Calu3 (cell line): Measurements from ENCODE around the gene XAGE1A. TPM values are rescaled to one million over a fixed set of nuclear protein-coding genes. Genes with fewer than 3 reads are reported as not detected.
"Not testable (repeated sequence)": the region's sequence is repeated elsewhere in the genome, so short reads cannot be mapped to it uniquely, and the experiment has no call there.

Source experiments
- BruUV-seq: library from RNA; stranded (reverse); fragments of 400-500 nt; replicated peaks from 2 replicates; lab custom pipeline; 2021; lab: Mats Ljungman, UMichigan
- CTCF ChIA-PET: fragments of 300-600 bp; sonication (Branson Sonifier 250); formaldehyde crosslinking; loops from one replicate; lab custom pipeline; 2022; ENCODE audit warnings: antibody characterized with exemption; lab: Charles Lee
- DNase-seq: peaks from one replicate; pipeline ENCODE4 v3.0.0; 2022
- H3K27ac Mint-ChIP-seq: one replicate; pipeline ENCODE4 v1.8.0; 2022; ENCODE audit warnings: mixed read lengths; ENCODE audit not compliant: unreplicated experiment
- H3K27me3 Mint-ChIP-seq: one replicate; pipeline ENCODE4 v1.8.0; 2022; ENCODE audit warnings: mixed read lengths; ENCODE audit not compliant: unreplicated experiment
- H3K36me3 Mint-ChIP-seq: one replicate; pipeline ENCODE4 v1.8.0; 2022; ENCODE audit warnings: mild to moderate bottlenecking, moderate library complexity, mixed read lengths; ENCODE audit not compliant: insufficient read depth, unreplicated experiment
- H3K4me1 Mint-ChIP-seq: one replicate; pipeline ENCODE4 v1.8.0; 2022; ENCODE audit warnings: mild to moderate bottlenecking, low read depth, mixed read lengths; ENCODE audit not compliant: unreplicated experiment
- H3K4me3 Mint-ChIP-seq: one replicate; pipeline ENCODE4 v1.8.0; 2022; ENCODE audit warnings: mild to moderate bottlenecking, low read depth, moderate library complexity, mixed read lengths; ENCODE audit not compliant: unreplicated experiment
- H3K9me3 Mint-ChIP-seq: one replicate; pipeline ENCODE4 v1.8.0; 2022; ENCODE audit warnings: low read depth, mixed read lengths; ENCODE audit not compliant: unreplicated experiment
- intact Hi-C: fragments of 100-400 bp; cut with micrococcal nuclease; formaldehyde crosslinking; loops from one replicate; pipeline ENCODE4 v1.10.0; 2022; ENCODE audit not compliant: unreplicated experiment
- total RNA-seq: library from RNA; stranded (reverse); gene quantifications from 2 replicates; pipeline ENCODE4 v1.2.3, GENCODE V29; 2022
- TF ChIP-seq, protein P1 (sequence below): fragments of 200-600 bp; IDR thresholded peaks from one replicate; pipeline ENCODE4 v1.8.0; 2022; ENCODE audit warnings: antibody characterized with exemption; ENCODE audit not compliant: unreplicated experiment

XAGE1A gene
- total RNA-seq, 1 experiment from 2014 or later: not detected

DNA sequence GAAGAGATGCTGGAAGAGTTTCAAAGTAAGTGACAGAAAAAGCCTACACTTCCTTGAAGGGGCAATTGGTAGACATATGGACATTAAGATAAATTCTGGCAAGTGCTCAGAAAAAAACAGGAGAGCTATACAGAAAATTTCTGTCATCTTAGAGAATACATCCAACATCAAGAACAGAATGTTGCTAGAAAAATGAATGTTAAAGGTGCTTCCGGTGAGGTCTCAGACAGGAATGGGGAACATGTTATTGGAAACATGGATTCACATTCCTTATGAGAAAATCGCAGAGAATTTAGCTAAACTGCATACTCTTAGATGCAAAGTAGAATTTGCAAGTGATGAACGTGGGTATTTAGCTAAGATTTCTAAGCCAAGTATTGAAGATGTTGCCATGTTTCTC, 11.7 kb downstream of the XAGE1A start:
- Mint-ChIP-seq H3K36me3 (no peaks in the 10 kb centered on the region), H3K4me3 (no peak overlapping the region), H3K27me3 (peaks cover 22% of the 10 kb centered on the region), H3K4me1 (no peaks in the 10 kb centered on the region), H3K27ac (no peak overlapping the region), H3K9me3 (no peaks in the 10 kb centered on the region)
- intact Hi-C loops: no loop called here
- TF ChIP-seq, protein P1, sequence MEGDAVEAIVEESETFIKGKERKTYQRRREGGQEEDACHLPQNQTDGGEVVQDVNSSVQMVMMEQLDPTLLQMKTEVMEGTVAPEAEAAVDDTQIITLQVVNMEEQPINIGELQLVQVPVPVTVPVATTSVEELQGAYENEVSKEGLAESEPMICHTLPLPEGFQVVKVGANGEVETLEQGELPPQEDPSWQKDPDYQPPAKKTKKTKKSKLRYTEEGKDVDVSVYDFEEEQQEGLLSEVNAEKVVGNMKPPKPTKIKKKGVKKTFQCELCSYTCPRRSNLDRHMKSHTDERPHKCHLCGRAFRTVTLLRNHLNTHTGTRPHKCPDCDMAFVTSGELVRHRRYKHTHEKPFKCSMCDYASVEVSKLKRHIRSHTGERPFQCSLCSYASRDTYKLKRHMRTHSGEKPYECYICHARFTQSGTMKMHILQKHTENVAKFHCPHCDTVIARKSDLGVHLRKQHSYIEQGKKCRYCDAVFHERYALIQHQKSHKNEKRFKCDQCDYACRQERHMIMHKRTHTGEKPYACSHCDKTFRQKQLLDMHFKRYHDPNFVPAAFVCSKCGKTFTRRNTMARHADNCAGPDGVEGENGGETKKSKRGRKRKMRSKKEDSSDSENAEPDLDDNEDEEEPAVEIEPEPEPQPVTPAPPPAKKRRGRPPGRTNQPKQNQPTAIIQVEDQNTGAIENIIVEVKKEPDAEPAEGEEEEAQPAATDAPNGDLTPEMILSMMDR: no peak
- CTCF ChIA-PET: no interaction called here
- no TSS peak for BruUV-seq
- DNase-seq: no peak

DNA sequence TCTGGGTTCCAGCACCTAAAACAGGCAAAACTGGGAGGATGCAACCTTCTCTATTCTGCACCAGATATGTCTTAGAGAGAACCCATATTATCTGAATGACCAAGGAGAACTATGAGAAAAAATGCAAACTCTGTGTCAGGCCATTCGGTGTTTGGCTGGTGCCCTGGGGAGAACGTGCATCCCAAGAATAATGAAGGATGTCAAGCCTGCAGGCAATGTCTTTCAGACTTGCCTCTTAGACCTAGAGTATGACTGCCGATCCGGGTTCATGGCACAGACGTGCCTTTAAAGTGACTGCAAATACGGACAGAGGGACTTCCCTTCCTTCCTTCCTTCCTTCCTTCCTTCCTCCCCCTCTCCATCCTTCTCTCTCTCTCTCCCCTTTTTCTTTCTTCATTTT, 14.3 kb downstream of the XAGE1A start:
- no peaks in the 10 kb centered on the region for H3K36me3 Mint-ChIP-seq
- H3K27ac Mint-ChIP-seq: no peak overlapping the region
- H3K4me1 Mint-ChIP-seq: no peaks in the 10 kb centered on the region
- CTCF ChIA-PET: no interaction called here
- TF ChIP-seq, protein P1: no peak
- H3K9me3 Mint-ChIP-seq: no peaks in the 10 kb centered on the region
- peaks cover 22% of the 10 kb centered on the region for H3K27me3 Mint-ChIP-seq
- BruUV-seq: no TSS peak
- DNase-seq: no peak
- H3K4me3 Mint-ChIP-seq: no peak overlapping the region
- intact Hi-C loops: no loop called here

DNA sequence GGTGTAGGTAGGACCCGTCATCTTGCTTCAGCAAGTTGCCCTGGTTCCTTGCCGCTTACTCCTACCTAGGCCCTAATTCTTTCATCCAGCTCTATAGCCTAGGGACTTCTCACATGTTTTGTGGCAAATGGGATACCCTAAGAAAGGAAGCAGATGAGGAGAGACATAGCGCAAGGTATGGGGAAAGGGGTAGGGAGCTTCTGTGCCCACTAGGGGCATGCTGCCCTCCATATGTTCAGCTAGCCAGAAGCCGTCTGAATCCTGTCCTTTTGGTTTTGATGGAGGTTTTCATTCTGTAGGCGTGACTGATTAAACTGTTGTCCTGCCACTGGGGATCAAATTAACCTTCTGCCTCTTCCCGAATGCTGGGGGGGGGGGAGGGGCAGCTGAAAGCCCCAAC, 15.5 kb downstream of the XAGE1A start:
- H3K4me3 Mint-ChIP-seq, CTCF ChIA-PET, H3K27ac Mint-ChIP-seq, H3K36me3 Mint-ChIP-seq, H3K9me3 Mint-ChIP-seq, H3K4me1 Mint-ChIP-seq, intact Hi-C loops, DNase-seq, BruUV-seq: not testable (repeated sequence)
- peaks cover 22% of the 10 kb centered on the region for H3K27me3 Mint-ChIP-seq

DNA sequence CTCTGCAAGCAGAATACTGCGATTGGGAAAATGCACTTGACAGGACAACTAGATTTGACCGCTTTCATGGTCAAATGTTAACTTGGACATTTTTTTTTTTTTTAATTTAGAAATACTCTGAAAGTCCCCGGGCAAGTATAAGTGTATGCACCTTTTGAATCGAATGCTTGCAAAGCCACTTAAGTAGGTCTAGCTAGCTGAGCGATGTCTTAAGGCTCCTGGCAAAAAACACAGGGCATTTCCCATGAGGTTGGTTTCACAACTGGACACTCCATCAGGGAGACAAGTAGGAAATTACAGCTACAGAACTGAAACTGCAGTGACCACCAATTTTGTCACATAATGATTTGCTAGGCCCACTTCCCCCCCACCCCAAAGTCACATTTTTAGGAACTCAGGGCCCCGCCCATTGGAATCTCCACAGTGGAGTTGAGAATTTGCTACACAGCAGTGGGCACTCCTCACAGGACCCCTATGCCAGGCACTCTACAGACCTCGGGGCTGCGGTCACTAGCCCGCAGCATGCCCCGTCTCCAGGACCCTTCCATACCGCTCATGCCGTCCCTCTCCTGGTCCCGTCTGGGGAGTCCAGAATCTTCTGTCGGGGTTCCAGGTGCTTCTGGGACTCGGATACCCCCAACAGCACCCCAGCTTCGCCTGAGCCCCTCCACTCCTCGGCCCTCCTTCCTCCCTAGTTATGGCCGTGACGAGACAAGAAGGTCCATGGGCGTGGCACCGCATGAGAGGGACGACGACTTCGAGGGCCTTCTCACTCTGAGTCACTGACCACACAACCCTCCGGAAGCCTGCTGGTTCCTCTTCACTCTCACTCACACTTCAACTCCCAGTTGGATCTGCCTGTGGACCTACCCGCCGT, 20.7 kb downstream of the XAGE1A start:
- H3K27me3 Mint-ChIP-seq, BruUV-seq, DNase-seq, H3K9me3 Mint-ChIP-seq, H3K27ac Mint-ChIP-seq, H3K4me3 Mint-ChIP-seq, intact Hi-C loops, H3K4me1 Mint-ChIP-seq, CTCF ChIA-PET, H3K36me3 Mint-ChIP-seq: not testable (repeated sequence)

DNA sequence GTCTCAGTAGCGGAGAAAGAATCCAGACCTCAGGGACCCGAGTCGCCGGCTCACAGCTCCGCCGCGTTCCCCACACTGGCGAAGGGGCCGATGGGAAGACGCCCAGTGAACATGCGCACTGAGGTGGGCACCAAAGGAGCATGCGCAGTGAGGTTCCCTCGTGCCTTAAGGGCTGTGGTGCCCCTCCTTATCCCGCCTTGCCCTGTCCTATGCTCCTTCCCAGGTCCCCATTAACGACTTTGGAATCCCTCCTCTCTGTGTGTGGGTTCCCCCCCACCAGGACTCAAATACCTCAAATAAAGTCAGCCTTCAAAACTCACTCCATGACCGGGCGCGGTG, 21.3 kb downstream of the XAGE1A start, which contains the start of gene XAGE1B:
Gene XAGE1B, minus strand, starts transcription at position 77 of the 339 bp plus-strand sequence. CDS start 1,536 bp downstream, outside the sequence.
- H3K4me1 Mint-ChIP-seq, H3K36me3 Mint-ChIP-seq, intact Hi-C loops, DNase-seq, H3K9me3 Mint-ChIP-seq, H3K27me3 Mint-ChIP-seq, CTCF ChIA-PET, H3K4me3 Mint-ChIP-seq, BruUV-seq, H3K27ac Mint-ChIP-seq: not testable (repeated sequence)

DNA sequence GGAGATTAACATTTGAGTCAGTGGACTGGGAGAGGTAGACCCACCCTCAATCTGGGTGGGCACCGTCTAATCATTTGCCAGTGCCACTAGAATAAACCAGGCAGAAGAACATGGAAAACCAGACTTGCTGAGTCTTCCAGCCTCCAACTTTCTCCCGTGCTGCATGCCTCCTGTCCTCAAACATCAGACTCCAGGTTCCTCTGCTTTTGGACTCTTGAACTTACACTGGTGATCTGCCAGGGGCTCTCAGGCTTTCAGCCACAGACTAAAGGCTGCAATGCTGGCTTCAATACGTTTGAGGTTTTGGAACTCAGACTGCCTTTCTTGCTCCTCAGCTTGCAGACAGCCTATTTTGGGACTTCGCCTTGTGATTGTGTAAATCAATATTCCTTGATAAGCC, 45.4 kb downstream of the XAGE1A start:
- H3K27ac Mint-ChIP-seq, intact Hi-C loops, DNase-seq, H3K36me3 Mint-ChIP-seq, CTCF ChIA-PET, BruUV-seq, H3K9me3 Mint-ChIP-seq, H3K4me3 Mint-ChIP-seq, H3K27me3 Mint-ChIP-seq, H3K4me1 Mint-ChIP-seq: not testable (repeated sequence)
